Skeletal muscle tissue (tissue), 4 donors: ENCODE data around the gene PPP1R11. TPM values are rescaled to one million over a fixed set of nuclear protein-coding genes. Genes with fewer than 3 reads are reported as not detected.

Experiments used
- H3K27ac ChIP-seq: one replicate; pipeline ENCODE4 v1.7.0; 2013; ENCODE audit warnings: mild to moderate bottlenecking, low read depth, low read length, inconsistent platforms
- H3K27me3 ChIP-seq, 3 donors: one replicate each; pipeline ENCODE4 v1.7.0; 2013; ENCODE audit warnings: low read length in 3 of 3; ENCODE audit not compliant: control insufficient read depth in 3 of 3, insufficient read depth in 3 of 3
- H3K36me3 ChIP-seq, 3 donors: one replicate each; pipeline ENCODE4 v1.7.0; 2013; ENCODE audit warnings: low read length in 3 of 3; ENCODE audit not compliant: control insufficient read depth in 3 of 3, insufficient read depth in 3 of 3
- H3K4me1 ChIP-seq, 3 donors: one replicate each; pipeline ENCODE4 v1.7.0; 2013; ENCODE audit warnings: low read length in 3 of 3, mild to moderate bottlenecking in 3 of 3; ENCODE audit not compliant: control insufficient read depth in 3 of 3, insufficient read depth in 3 of 3
- H3K4me3 ChIP-seq, 3 donors: one replicate each; pipeline ENCODE4 v1.7.0; 2013; ENCODE audit warnings: low read length in 3 of 3
- H3K9ac ChIP-seq, 3 donors: one replicate each; pipeline ENCODE4 v1.7.0; 2013; ENCODE audit warnings: low read length in 3 of 3, mild to moderate bottlenecking in 3 of 3, moderate library complexity in 2 of 3, low read depth in 1 of 3
- H3K9me3 ChIP-seq, 3 donors: one replicate each; pipeline ENCODE4 v1.7.0; 2013; ENCODE audit warnings: low read length in 3 of 3; ENCODE audit not compliant: control insufficient read depth in 3 of 3
- total RNA-seq: library from RNA; depleted of rRNA; stranded (reverse); fragments of >200 nt; gene quantifications from one replicate; pipeline ENCODE4 v1.2.3, GENCODE V29; 2014
- donor health status: Osteomylitis.

Gene PPP1R11
- total RNA-seq, 1 donor from 2014 or later: 6.8 TPM

- peaks cover 0 to 4% (median 0%) of the 10 kb centered on the region in 3 donors for H3K36me3 ChIP-seq
- H3K9me3 ChIP-seq: no peaks in the 10 kb centered on the region
- H3K4me3 ChIP-seq: no peak overlapping the region
- H3K27me3 ChIP-seq: no peaks in the 10 kb centered on the region
- H3K27ac ChIP-seq: no peak overlapping the region
- H3K4me1 ChIP-seq: no peaks in the 10 kb centered on the region
- no peak overlapping the region for H3K9ac ChIP-seq
Observed at GRCh38 chr6:30037182-30037788, 29.7 kb upstream of the PPP1R11 start.

GRCh38 chr6:30041221-30041620, 25.8 kb upstream of the PPP1R11 start:
- no peak overlapping the region for H3K27ac ChIP-seq
- no peak overlapping the region for H3K9ac ChIP-seq
- no peaks in the 10 kb centered on the region for H3K27me3 ChIP-seq
- no peaks in the 10 kb centered on the region for H3K36me3 ChIP-seq
- H3K4me3 ChIP-seq: no peak overlapping the region
- no peaks in the 10 kb centered on the region for H3K9me3 ChIP-seq
- no peaks in the 10 kb centered on the region for H3K4me1 ChIP-seq

GRCh38 chr6:30041821-30042220, 25.2 kb upstream of the PPP1R11 start:
- H3K4me1 ChIP-seq: no peaks in the 10 kb centered on the region
- H3K9me3 ChIP-seq: no peaks in the 10 kb centered on the region
- H3K27ac ChIP-seq: no peak overlapping the region

GRCh38 chr6:30042476-30042875, 24.5 kb upstream of the PPP1R11 start:
- no peak overlapping the region for H3K9ac ChIP-seq
- H3K36me3 ChIP-seq: no peaks in the 10 kb centered on the region
- no peak overlapping the region for H3K4me3 ChIP-seq
- no peaks in the 10 kb centered on the region for H3K4me1 ChIP-seq
- no peaks in the 10 kb centered on the region for H3K27me3 ChIP-seq
- H3K9me3 ChIP-seq: no peaks in the 10 kb centered on the region
- no peak overlapping the region for H3K27ac ChIP-seq

More at GRCh38 chr6:30041821-30042220, 25.2 kb upstream of the PPP1R11 start:
- Histone ChIP-seq H3K27me3 (no peaks in the 10 kb centered on the region), H3K9ac (no peak overlapping the region), H3K4me3 (no peak overlapping the region), H3K36me3 (no peaks in the 10 kb centered on the region)

GRCh38 chr6:30042914-30043313, 24.1 kb upstream of the PPP1R11 start:
- Histone ChIP-seq H3K9me3 (no peaks in the 10 kb centered on the region), H3K36me3 (no peaks in the 10 kb centered on the region), H3K27ac (no peak overlapping the region), H3K4me3 (no peak overlapping the region), H3K27me3 (no peaks in the 10 kb centered on the region), H3K9ac (no peak overlapping the region), H3K4me1 (no peaks in the 10 kb centered on the region)

GRCh38 chr6:30043744-30044143, 23.3 kb upstream of the PPP1R11 start:
- no peak overlapping the region for H3K27ac ChIP-seq
- no peaks in the 10 kb centered on the region for H3K27me3 ChIP-seq
- no peaks in the 10 kb centered on the region for H3K36me3 ChIP-seq
- H3K4me1 ChIP-seq: no peaks in the 10 kb centered on the region
- no peak overlapping the region for H3K9ac ChIP-seq
- H3K9me3 ChIP-seq: no peaks in the 10 kb centered on the region
- H3K4me3 ChIP-seq: no peak overlapping the region

- Histone ChIP-seq H3K9me3 (no peaks in the 10 kb centered on the region), H3K4me1 (no peaks in the 10 kb centered on the region), H3K4me3 (no peak overlapping the region), H3K27me3 (no peaks in the 10 kb centered on the region), H3K27ac (no peak overlapping the region), H3K36me3 (no peaks in the 10 kb centered on the region), H3K9ac (no peak overlapping the region)
Observed at GRCh38 chr6:30044630-30045029, 22.4 kb upstream of the PPP1R11 start.

- H3K27me3 ChIP-seq: no peaks in the 10 kb centered on the region
- H3K27ac ChIP-seq: no peak overlapping the region
- no peak overlapping the region for H3K4me3 ChIP-seq
- no peaks in the 10 kb centered on the region for H3K36me3 ChIP-seq
- H3K4me1 ChIP-seq: no peaks in the 10 kb centered on the region
- no peaks in the 10 kb centered on the region for H3K9me3 ChIP-seq
- no peak overlapping the region for H3K9ac ChIP-seq
Observed at GRCh38 chr6:30047220-30047619, 19.8 kb upstream of the PPP1R11 start.

GRCh38 chr6:30053682-30054081, 13.3 kb upstream of the PPP1R11 start:
- Histone ChIP-seq H3K9ac (no peak overlapping the region), H3K9me3 (no peaks in the 10 kb centered on the region), H3K36me3 (peaks cover 0 to 25% (median 20%) of the 10 kb centered on the region in 3 donors), H3K27ac (no peak overlapping the region), H3K4me3 (no peak overlapping the region), H3K27me3 (no peaks in the 10 kb centered on the region), H3K4me1 (no peaks in the 10 kb centered on the region)

GRCh38 chr6:30055513-30055912, 11.5 kb upstream of the PPP1R11 start:
- Histone ChIP-seq H3K4me1 (peaks cover 9% of the 10 kb centered on the region in 3 donors), H3K36me3 (peaks cover 0 to 25% (median 20%) of the 10 kb centered on the region in 3 donors), H3K27ac (no peak overlapping the region), H3K9ac (no peak overlapping the region), H3K9me3 (no peaks in the 10 kb centered on the region), H3K4me3 (no peak overlapping the region), H3K27me3 (no peaks in the 10 kb centered on the region)
